RWPE1 (cell line): ENCODE results near the gene C22orf15.
"Not testable (repeated sequence)": the region's sequence is repeated elsewhere in the genome, so short reads cannot be mapped to it uniquely, and the experiment has no call there.

Experiments
- CTCF ChIA-PET: fragments of 350-600 bp; sonication (Branson Sonifier 250); formaldehyde crosslinking; extraction: SDS; loops from one replicate; lab custom pipeline; 2021; lab: Yijun Ruan, JAX
- POLR2A ChIA-PET: fragments of 400-600 bp; formaldehyde crosslinking; extraction: SDS; loops from one replicate; lab custom pipeline; 2020; ENCODE audit warnings: antibody characterized with exemption; ENCODE audit not compliant: low non-redundant PET; lab: Yijun Ruan, JAX
- DNase-seq: peaks from one replicate; pipeline ENCODE4 v3.0.0; 2012; ENCODE audit warnings: low spot score
- H3K27ac ChIP-seq: fragments of 450-650 bp; 2 replicates; pipeline ENCODE4 v1.5.1; 2017
- CTCF ChIP-seq: fragments of 450-650 bp; conservative IDR thresholded peaks from 2 replicates; pipeline ENCODE4 v1.5.1; 2017; ENCODE audit warnings: low read depth, mild to moderate bottlenecking

Gene C22orf15

GRCh38 chr22:23718371-23719165, 44.2 kb upstream of the C22orf15 start:
- ChIA-PET CTCF (no interaction called here), POLR2A (no interaction called here)

GRCh38 chr22:23720855-23721254, 41.9 kb upstream of the C22orf15 start:
- no peak for DNase-seq
- POLR2A ChIA-PET = no interaction called here
- H3K27ac ChIP-seq = no peak overlapping the region
- CTCF ChIA-PET = no interaction called here
- no peak for TF ChIP-seq CTCF

More at GRCh38 chr22:23718371-23719165, 44.2 kb upstream of the C22orf15 start:
- no peak overlapping the region for H3K27ac ChIP-seq
- TF ChIP-seq CTCF = no peak
- DNase-seq = no peak

- no peak for TF ChIP-seq CTCF
- ChIA-PET POLR2A (no interaction called here), CTCF (interaction anchor here (0.6 kb wide), 2 partner anchors 9 to 148 kb away, joined by 3 to 8 read pairs; no protein-coding TSS in a partner anchor)
- no peak for DNase-seq
- H3K27ac ChIP-seq = no peak overlapping the region
Observed at GRCh38 chr22:23722160-23722559, 40.6 kb upstream of the C22orf15 start.

GRCh38 chr22:23722724-23723123, 40.1 kb upstream of the C22orf15 start:
- no peak for DNase-seq
- H3K27ac ChIP-seq = no peak overlapping the region
- TF ChIP-seq CTCF = no peak
- ChIA-PET POLR2A (no interaction called here), CTCF (interaction anchor here (0.6 kb wide), 2 partner anchors 10 to 147 kb away, joined by 3 to 8 read pairs; no protein-coding TSS in a partner anchor)

- POLR2A ChIA-PET, DNase-seq, H3K27ac ChIP-seq: not testable (repeated sequence)
- CTCF ChIA-PET = interaction anchor here (0.8 kb wide), 1 partner anchor 122 kb away, joined by 3 read pairs; no protein-coding TSS in a partner anchor
Observed at GRCh38 chr22:23728108-23728507, 34.7 kb upstream of the C22orf15 start.

- DNase-seq = no peak
- H3K27ac ChIP-seq = no peak overlapping the region
- ChIA-PET POLR2A (interaction anchor here (0.6 kb wide), 1 partner anchor 13 kb away, joined by 4 read pairs; the partner anchor contains the start of gene ZNF70), CTCF (interaction anchor here (0.6 kb wide), 1 partner anchor 76 kb away, joined by 3 read pairs; no protein-coding TSS in a partner anchor)
- no peak for TF ChIP-seq CTCF
Observed at GRCh38 chr22:23737696-23738095, 25.1 kb upstream of the C22orf15 start.
